NOMO-1 treated with dmso at 0.1 percent for 144 hours (cell line): ENCODE data around the gene AP1AR.
"Not testable (repeated sequence)": the region's sequence is repeated elsewhere in the genome, so short reads cannot be mapped to it uniquely, and the experiment has no call there.

Experiments used
- DNase-seq: peaks from one replicate; lab custom pipeline; 2025; ENCODE audit not compliant: unreplicated experiment; lab: John Stamatoyannopoulos, UW

AP1AR gene

DNA sequence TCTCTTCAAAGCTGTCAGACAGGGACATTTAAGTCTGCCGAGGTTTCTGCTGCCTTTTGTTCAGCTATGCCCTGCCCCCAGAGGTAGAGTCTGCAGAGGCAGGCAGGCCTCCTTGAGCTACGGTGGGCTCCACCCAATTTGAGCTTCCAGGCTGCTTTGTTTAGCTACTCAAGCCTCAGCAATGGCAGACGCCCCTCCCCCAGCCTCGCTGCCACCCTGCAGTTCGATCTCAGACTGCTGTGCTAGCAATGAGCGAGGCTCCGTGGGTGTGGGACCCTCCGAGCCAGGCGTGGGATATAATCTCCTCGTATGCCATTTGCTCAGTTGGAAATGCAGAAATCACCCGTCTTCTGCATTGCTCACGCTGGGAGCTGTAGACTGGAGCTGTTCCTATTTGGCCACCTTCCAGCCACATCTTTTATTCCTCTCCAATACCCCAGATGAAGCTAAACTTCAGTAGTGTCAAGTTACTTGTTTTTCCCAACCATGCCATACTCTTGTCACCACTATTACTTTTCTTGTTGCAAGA lies 77.7 kb downstream of the AP1AR start:
- DNase-seq, result not testable (repeated sequence)

- DNase-seq, result no peak
Measured at GRCh38 chr4:112311516-112311915, 79.9 kb downstream of the AP1AR start.

GRCh38 chr4:112312610-112313239 lies 81.1 kb downstream of the AP1AR start:
- peak; percentile 50 for DNase-seq

DNA sequence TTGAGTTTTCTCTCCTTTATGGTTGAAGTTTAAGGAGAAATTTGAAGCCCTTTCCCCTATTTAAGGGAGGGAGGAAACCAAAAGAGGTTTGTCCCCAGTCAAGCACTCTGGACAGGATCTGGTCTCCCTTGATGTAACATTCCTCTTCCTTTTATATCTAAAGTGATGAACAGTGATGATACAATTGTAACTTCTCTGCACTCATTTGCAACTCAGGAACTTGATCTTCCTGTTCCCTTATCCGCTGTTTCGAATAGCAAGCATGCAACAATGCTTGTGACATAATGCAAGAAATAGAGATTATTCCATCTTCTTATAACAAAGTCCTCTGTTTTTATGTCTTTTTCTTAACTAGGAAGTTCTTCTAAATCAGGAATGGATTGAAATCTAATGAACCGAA lies 83.9 kb downstream of the AP1AR start:
- no peak for DNase-seq

DNA sequence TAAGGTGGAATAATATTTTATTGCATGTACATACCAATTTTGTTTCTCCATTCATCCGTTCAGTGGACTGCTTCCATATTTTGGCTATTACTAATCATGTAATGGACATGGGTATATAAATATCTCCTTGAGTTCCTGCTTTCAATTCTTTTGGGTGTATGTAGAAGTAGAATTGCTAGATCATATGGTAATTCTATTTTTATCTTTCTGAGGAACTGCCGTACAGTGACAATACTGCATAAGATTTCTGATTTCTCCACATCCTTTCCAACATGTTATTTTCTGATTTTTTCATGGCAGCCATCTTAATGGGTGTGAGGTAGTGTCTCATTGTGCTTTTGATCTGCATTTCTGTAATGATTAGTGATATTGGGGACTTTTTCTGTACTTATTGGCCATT lies 84.8 kb downstream of the AP1AR start:
- peak; percentile 38 for DNase-seq

GRCh38 chr4:112318239-112319142 lies 86.9 kb downstream of the AP1AR start:
- DNase-seq, result no peak
